Measurements from ENCODE around the gene SPEM1. TPM values are rescaled to one million over a fixed set of nuclear protein-coding genes. Genes with fewer than 3 reads are reported as not detected.
A peak's percentile ranks its signal among the peaks of the same experiment; 100 is the strongest.

SPEM1 gene
- total RNA-seq, 4 donors from 2014 or later: not detected

DNA sequence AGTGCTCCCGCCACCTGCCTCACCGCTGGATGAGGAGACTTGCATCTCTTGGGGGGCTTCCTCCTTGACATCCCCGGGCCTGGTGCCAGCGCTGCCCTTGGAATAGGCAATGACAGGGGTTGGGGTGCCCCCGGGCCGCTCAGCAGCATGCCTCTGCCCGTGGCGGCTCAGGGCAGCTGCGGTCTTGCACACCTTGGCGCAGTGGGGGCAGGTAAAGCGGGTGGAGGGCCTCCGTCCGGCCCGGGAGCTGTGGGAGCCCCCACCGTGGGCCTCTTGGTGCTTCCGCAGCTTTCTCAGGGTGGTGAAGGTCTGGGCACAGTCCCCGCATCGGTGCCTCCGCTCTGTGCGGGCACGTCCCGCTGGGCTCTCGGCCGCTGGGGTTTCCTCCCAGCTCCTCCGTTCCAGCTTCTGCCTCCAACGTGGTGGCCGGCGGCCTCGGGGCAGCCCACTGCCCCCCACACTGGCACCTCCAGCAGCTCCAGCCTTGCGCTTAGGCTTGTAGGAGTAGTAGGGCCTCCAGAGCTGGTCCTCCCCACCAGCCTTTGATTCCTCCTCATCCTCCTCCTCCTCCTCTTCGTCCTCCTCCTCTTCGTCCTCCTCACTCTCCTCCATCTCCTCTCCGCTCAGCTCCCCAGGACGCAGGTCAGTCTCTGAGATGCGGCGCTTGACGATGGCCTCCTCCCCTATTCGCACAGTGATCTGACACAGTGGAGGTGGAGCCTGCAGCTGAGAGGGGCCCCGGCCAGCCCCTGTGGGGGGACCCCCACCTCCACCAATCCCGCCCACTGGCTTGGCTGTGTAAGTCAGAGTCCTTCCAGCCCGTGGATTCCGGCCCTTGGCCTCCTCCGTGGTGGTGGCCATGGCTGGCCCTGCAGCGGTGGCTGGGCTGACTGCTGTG lies 42.6 kb downstream of the SPEM1 start:
- H3K4me1 ChIP-seq: peaks cover 0 to 41% (median 18%) of the 10 kb centered on the region in 4 donors
- H3K9me3 ChIP-seq: no peaks in the 10 kb centered on the region
- no peak overlapping the region for H3K4me3 ChIP-seq
- peaks cover 0 to 57% (median 9%) of the 10 kb centered on the region in 3 donors for H3K36me3 ChIP-seq
- 84 to 89% methylated on average over 42 to 44 of the region's 44 CpGs for WGBS, 2 donors
- DNase-seq (ENCODE audit: low spot score in 2 of 2): no peak
- no peak overlapping the region for H3K27ac ChIP-seq
- no peaks in the 10 kb centered on the region for H3K27me3 ChIP-seq
- TF ChIP-seq EP300 (IDR thresholded peaks at IDR 0.05): no peak
- no peak for TF ChIP-seq POLR2A (IDR thresholded peaks at IDR 0.05)
- TF ChIP-seq, protein P1, sequence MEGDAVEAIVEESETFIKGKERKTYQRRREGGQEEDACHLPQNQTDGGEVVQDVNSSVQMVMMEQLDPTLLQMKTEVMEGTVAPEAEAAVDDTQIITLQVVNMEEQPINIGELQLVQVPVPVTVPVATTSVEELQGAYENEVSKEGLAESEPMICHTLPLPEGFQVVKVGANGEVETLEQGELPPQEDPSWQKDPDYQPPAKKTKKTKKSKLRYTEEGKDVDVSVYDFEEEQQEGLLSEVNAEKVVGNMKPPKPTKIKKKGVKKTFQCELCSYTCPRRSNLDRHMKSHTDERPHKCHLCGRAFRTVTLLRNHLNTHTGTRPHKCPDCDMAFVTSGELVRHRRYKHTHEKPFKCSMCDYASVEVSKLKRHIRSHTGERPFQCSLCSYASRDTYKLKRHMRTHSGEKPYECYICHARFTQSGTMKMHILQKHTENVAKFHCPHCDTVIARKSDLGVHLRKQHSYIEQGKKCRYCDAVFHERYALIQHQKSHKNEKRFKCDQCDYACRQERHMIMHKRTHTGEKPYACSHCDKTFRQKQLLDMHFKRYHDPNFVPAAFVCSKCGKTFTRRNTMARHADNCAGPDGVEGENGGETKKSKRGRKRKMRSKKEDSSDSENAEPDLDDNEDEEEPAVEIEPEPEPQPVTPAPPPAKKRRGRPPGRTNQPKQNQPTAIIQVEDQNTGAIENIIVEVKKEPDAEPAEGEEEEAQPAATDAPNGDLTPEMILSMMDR (IDR thresholded peaks at IDR 0.05): no peak

DNA sequence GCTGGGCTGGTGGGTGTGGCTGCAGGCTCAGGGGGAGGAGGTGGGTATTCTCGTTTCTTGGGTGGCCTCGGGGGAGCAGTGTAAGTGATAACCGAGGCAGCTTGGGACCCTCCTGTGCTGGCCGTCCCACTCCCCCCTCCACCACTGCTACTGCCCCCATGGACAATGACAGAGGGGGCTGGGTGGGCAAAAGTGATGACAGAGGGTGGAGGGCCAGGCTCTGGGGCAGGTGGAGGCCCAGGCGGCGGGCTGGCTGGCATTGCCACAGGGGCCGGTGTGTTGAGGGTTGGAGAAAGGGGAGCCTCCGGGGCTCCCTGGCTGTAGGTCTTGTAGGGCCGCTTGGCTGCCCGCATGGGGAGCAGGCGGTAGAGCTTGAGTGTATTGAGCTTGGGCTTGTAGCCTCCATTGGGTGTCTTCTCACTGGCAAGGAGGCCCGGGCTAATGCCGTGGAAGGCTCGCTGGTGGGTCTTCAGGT lies 43.3 kb downstream of the SPEM1 start:
- DNase-seq (ENCODE audit: low spot score in 2 of 2): no peak
- Histone ChIP-seq H3K9me3 (no peaks in the 10 kb centered on the region), H3K27ac (no peak overlapping the region), H3K4me1 (peaks cover 0 to 48% (median 21%) of the 10 kb centered on the region in 4 donors), H3K36me3 (peaks cover 0 to 57% (median 9%) of the 10 kb centered on the region in 3 donors), H3K27me3 (no peaks in the 10 kb centered on the region), H3K4me3 (no peak overlapping the region)
- no peak for TF ChIP-seq EP300 (IDR thresholded peaks at IDR 0.05)
- TF ChIP-seq POLR2A (IDR thresholded peaks at IDR 0.05): no peak
- TF ChIP-seq, protein P1 (IDR thresholded peaks at IDR 0.05): no peak
- WGBS, 2 donors: 76 to 82% methylated on average over 9 to 14 of the region's 14 CpGs

DNA sequence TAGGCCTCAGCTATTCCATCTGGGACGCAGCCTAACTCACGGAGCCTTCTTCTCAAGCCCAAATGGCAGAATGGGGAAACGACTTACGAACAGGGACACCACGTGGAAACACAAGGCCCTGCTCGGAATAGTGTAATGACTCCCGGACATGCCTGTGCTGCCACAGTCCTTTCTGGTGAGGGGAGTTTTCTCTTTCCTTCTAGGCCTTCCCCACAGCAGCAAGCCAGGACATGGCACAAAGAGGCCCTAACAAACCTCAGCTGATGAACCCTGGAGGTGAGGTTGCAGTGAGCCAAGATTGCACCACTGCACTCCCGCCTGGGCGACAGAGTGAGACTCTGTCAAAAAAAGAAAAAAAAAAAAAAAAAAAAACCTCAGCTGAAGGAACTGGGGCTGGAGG lies 44.0 kb downstream of the SPEM1 start:
- H3K4me1 ChIP-seq: peaks cover 0 to 55% (median 21%) of the 10 kb centered on the region in 4 donors
- H3K27me3 ChIP-seq: no peaks in the 10 kb centered on the region
- H3K9me3 ChIP-seq: no peaks in the 10 kb centered on the region
- no peak overlapping the region for H3K27ac ChIP-seq
- TF ChIP-seq, protein P1 (IDR thresholded peaks at IDR 0.05): no peak
- TF ChIP-seq POLR2A (IDR thresholded peaks at IDR 0.05) (no peak), EP300 (IDR thresholded peaks at IDR 0.05) (no peak)
- H3K36me3 ChIP-seq: peaks cover 0 to 57% (median 9%) of the 10 kb centered on the region in 3 donors
- no peak for DNase-seq (ENCODE audit: low spot score in 2 of 2)
- no peak overlapping the region for H3K4me3 ChIP-seq
- WGBS, 2 donors: 90 to 93% methylated on average over 9 of the region's 9 CpGs

- Histone ChIP-seq H3K4me1 (peaks cover 0 to 64% (median 21%) of the 10 kb centered on the region in 4 donors), H3K4me3 (no peak overlapping the region), H3K9me3 (no peaks in the 10 kb centered on the region), H3K27me3 (no peaks in the 10 kb centered on the region), H3K36me3 (peaks cover 0 to 57% (median 9%) of the 10 kb centered on the region in 3 donors), H3K27ac (peak overlapping the region in 3 of 4 donors; percentile 27 to 88 (median 77))
- DNase-seq (ENCODE audit: low spot score in 2 of 2): no peak
- WGBS, 2 donors: 88 to 91% methylated on average over 24 to 27 of the region's 33 CpGs
- TF ChIP-seq, protein P1 (IDR thresholded peaks at IDR 0.05): no peak
Observed at GRCh38 chr17:7465597-7466275, 45.6 kb downstream of the SPEM1 start.

DNA sequence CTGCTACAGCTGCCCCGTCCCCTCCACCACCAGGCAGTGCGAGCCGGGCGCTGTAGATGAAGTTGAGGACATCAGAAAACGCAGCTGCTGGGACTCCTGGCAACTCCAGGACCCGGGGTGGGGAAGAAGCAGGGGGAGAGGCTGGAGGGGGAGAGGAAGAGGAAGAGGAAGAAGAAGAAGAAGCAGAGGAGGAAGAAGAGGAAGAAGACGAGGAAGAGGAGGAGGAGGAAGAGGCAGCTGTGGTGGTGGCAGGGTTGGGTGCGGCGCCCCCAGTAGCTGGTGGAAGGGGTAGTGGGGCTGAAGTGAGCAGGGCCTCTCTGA lies 46.2 kb downstream of the SPEM1 start:
- Histone ChIP-seq H3K27ac (peak overlapping the region in 3 of 4 donors; percentile 27 to 88 (median 77)), H3K4me1 (peaks cover 0 to 65% (median 21%) of the 10 kb centered on the region in 4 donors), H3K27me3 (no peaks in the 10 kb centered on the region), H3K9me3 (no peaks in the 10 kb centered on the region), H3K4me3 (no peak overlapping the region), H3K36me3 (peaks cover 0 to 53% (median 9%) of the 10 kb centered on the region in 3 donors)
- DNase-seq (ENCODE audit: low spot score in 2 of 2): no peak
- TF ChIP-seq, protein P1 (IDR thresholded peaks at IDR 0.05): no peak
- no peak for TF ChIP-seq POLR2A (IDR thresholded peaks at IDR 0.05)
- no peak for TF ChIP-seq EP300 (IDR thresholded peaks at IDR 0.05)
- 69 to 78% methylated on average over 9 of the region's 9 CpGs for WGBS, 2 donors

Data from tibial nerve (tissue), 4 donors.